GM21515 (cell line): ENCODE data around the gene ZNF837.

Experiments
- ATAC-seq: cut with Tn5 transposase; IDR thresholded peaks from one replicate; pipeline ENCODE4 v1.9.1; 2021; ENCODE audit not compliant: unreplicated experiment

Gene ZNF837

DNA sequence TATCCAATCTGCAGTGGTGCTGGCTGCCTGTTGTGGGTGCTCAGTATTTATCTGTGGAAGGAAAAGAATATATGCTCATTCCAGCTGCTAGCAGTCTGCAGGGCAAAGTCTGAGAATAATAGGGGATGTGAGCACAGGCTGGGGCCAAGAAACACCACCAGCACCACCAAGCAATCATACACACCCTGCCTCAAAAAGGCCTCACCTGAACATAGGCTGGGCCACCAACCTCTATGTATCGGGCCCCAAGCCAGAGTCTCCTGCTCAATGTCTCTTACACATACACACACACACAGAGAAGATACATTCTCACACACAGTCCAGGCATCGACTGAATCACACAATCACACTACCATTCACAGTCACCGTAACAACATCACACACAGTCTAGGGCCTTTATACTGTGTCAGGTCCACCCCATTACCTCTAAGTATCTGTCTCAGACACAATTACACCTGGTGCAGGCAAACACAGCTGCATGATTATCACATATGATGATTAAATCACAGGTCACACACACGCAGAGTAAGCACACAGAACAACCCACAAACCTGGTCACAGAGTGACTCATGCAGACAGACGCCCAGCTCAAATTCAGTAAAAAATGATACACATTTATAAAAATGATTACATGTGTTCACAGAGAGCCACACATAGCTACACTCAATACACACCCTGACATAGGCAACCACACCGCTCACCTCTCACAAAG, 55.4 kb downstream of the ZNF837 start:
- ATAC-seq = no peak

GRCh38 chr19:58319241-58319640, 61.6 kb downstream of the ZNF837 start:
- ATAC-seq = no peak

DNA sequence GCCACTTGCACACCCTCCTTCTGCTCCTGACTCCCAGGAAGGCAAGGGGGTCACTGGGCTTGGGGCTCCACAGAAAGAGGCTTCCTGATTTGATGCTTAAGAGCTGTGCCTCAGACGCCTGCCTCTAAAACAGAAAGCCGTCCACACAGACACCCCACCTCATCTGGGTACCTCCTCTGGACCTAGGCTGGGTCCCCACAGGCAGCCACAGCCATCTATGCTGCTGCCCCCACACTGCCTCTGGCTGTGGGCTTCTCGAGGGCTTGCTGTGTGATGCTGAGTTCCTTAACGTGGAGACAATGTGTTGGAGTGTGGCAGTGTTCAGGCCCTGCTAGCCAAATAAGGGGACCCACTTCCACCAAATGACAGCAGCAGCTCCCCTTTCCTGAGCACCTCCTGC, 62.5 kb downstream of the ZNF837 start:
- ATAC-seq = no peak
